ENCODE measurements around the gene SUMF1. TPM values are rescaled to one million over a fixed set of nuclear protein-coding genes. Genes with fewer than 3 reads are reported as not detected.

Gene SUMF1
- total RNA-seq, 2 donors from 2014 or later, result 30.7 to 32.7 TPM

- Histone ChIP-seq H3K9me3 (peaks cover 0 to 5% (median 0%) of the 10 kb centered on the region in 3 donors), H3K27me3 (no peaks in the 10 kb centered on the region), H3K27ac (no peak overlapping the region), H3K4me3 (no peak overlapping the region), H3K36me3 (replicated peaks in 1 of 2; ENCODE audit: insufficient read depth in 1 of 2, low read depth in 2 of 2) (peaks cover 0 to 4% of the 10 kb centered on the region in 2 donors), H3K4me1 (no peaks in the 10 kb centered on the region)
- ATAC-seq, result no peak
- TF ChIP-seq CTCF (IDR thresholded peaks at IDR 0.05) (no peak), POLR2A (IDR thresholded peaks at IDR 0.05) (no peak)
- intact Hi-C loops (cut with DNase I), result no loop called here
- 85 to 93% methylated on average over 2 of the region's 2 CpGs for WGBS, 2 donors
- DNase-seq, result no peak
Measured at GRCh38 chr3:4376499-4376898, 90.6 kb downstream of the SUMF1 start.

- Histone ChIP-seq H3K27ac (no peak overlapping the region), H3K9me3 (peaks cover 0 to 5% (median 0%) of the 10 kb centered on the region in 3 donors), H3K27me3 (no peaks in the 10 kb centered on the region), H3K4me3 (no peak overlapping the region), H3K4me1 (no peaks in the 10 kb centered on the region), H3K36me3 (replicated peaks in 1 of 2; ENCODE audit: insufficient read depth in 1 of 2, low read depth in 2 of 2) (peaks cover 0 to 4% of the 10 kb centered on the region in 2 donors)
- intact Hi-C loops (cut with DNase I), result no loop called here
- no peak for ATAC-seq
- WGBS, 2 donors, result 94% methylated on average over 2 of the region's 2 CpGs
- DNase-seq, result no peak
- TF ChIP-seq POLR2A (IDR thresholded peaks at IDR 0.05) (no peak), CTCF (IDR thresholded peaks at IDR 0.05) (no peak)
Measured at GRCh38 chr3:4375911-4376310, 91.2 kb downstream of the SUMF1 start.

GRCh38 chr3:4373669-4374068 lies 93.4 kb downstream of the SUMF1 start:
- Histone ChIP-seq H3K27me3 (no peaks in the 10 kb centered on the region), H3K9me3 (peaks cover 0 to 5% (median 0%) of the 10 kb centered on the region in 3 donors), H3K4me3 (no peak overlapping the region), H3K36me3 (replicated peaks in 1 of 2; ENCODE audit: insufficient read depth in 1 of 2, low read depth in 2 of 2) (peaks cover 0 to 4% of the 10 kb centered on the region in 2 donors), H3K4me1 (peaks cover 9% of the 10 kb centered on the region), H3K27ac (no peak overlapping the region)
- TF ChIP-seq POLR2A (IDR thresholded peaks at IDR 0.05) (no peak), CTCF (IDR thresholded peaks at IDR 0.05) (no peak)
- ATAC-seq, result no peak
- no peak for DNase-seq
- intact Hi-C loops (cut with DNase I), result no loop called here

- H3K27me3 ChIP-seq, result no peaks in the 10 kb centered on the region
- H3K4me3 ChIP-seq, result no peak overlapping the region
- intact Hi-C loops (cut with DNase I), result no loop called here
- no peak overlapping the region for H3K27ac ChIP-seq
- H3K4me1 ChIP-seq, result peaks cover 21% of the 10 kb centered on the region
- no peak for TF ChIP-seq POLR2A (IDR thresholded peaks at IDR 0.05)
- no peak for TF ChIP-seq CTCF (IDR thresholded peaks at IDR 0.05)
- DNase-seq (no peak), ATAC-seq (no peak)
- no peaks in the 10 kb centered on the region for H3K9me3 ChIP-seq
- 96 to 97% methylated on average over 2 of the region's 2 CpGs for WGBS, 2 donors
- no peaks in the 10 kb centered on the region for H3K36me3 ChIP-seq (replicated peaks in 1 of 2; ENCODE audit: insufficient read depth in 1 of 2, low read depth in 2 of 2)
Measured at GRCh38 chr3:4362523-4362922, 104.5 kb downstream of the SUMF1 start.

- no peak for TF ChIP-seq CTCF (IDR thresholded peaks at IDR 0.05)
- no peak for TF ChIP-seq POLR2A (IDR thresholded peaks at IDR 0.05)
- ATAC-seq, result no peak
- 24 to 33% methylated on average over 6 of the region's 6 CpGs for WGBS, 2 donors
- Histone ChIP-seq H3K4me1 (peaks cover 31% of the 10 kb centered on the region), H3K27me3 (no peaks in the 10 kb centered on the region), H3K27ac (peak overlapping the region in 3 of 4 donors; percentile 3 to 72 (median 61)), H3K36me3 (replicated peaks in 1 of 2; ENCODE audit: insufficient read depth in 1 of 2, low read depth in 2 of 2) (no peaks in the 10 kb centered on the region), H3K4me3 (no peak overlapping the region), H3K9me3 (no peaks in the 10 kb centered on the region)
- intact Hi-C loops (cut with DNase I), result no loop called here
- no peak for DNase-seq
Measured at GRCh38 chr3:4360817-4361216, 106.3 kb downstream of the SUMF1 start.
